AG09319 (cell line): ENCODE data around the gene BTRC.

Experiments
- DNase-seq: peaks from one replicate; pipeline ENCODE4 v3.0.0-alpha.2; 2010; ENCODE audit warnings: low read depth; ENCODE audit errors: extremely low read depth
- CTCF ChIP-seq: IDR thresholded peaks from 2 replicates; pipeline ENCODE4 v1.5.1; 2011; ENCODE audit warnings: low read depth, mild to moderate bottlenecking, inconsistent platforms, low read length, moderate library complexity

Gene BTRC

DNA sequence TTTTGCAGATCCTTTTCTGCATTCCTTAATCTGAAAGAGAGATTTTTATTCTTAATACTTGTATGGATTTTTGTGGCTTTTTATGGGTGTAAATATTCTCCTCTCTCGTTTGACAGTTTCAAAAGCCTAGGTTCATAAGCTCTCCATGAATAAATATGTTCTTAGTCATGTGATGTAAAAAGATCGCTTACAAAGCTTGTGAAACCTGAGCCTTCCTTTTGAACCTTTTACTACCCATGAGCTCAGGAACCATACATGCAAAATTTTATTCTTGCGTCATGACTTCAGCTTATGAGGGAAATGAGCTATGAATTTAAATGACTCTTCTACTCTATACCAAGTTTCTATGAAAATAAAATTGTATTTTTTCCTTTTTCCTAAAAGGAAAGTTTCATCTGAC, 135.4 kb downstream of the BTRC start:
- TF ChIP-seq CTCF: no peak
- no peak for DNase-seq

- no peak for DNase-seq
- TF ChIP-seq CTCF: no peak
Measured at GRCh38 chr10:101490026-101490425, 136.1 kb downstream of the BTRC start.

GRCh38 chr10:101492205-101492604, 138.2 kb downstream of the BTRC start:
- no peak for DNase-seq
- no peak for TF ChIP-seq CTCF

- TF ChIP-seq CTCF: no peak
- no peak for DNase-seq
Measured at GRCh38 chr10:101492814-101493213, 138.8 kb downstream of the BTRC start.

DNA sequence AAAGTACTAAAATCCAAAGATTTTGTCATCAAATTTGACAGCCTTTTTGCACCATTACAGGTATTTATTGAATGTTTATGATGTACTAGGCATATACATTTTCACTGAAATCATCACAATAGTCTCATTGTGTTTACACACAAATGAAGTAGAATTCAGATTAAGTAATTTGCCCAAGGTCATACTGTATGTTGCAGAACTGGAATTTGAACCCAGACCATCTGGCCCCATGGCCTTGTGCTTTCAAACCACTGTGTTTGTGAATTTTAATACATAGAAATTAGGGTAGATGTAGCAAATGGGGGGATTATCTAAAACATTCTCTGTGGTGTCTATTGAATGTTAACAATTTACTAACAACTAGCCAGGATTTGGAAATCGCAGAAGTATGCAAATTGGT, 139.3 kb downstream of the BTRC start:
- no peak for DNase-seq
- no peak for TF ChIP-seq CTCF

- TF ChIP-seq CTCF: no peak
- DNase-seq: no peak
Measured at GRCh38 chr10:101493782-101494281, 139.9 kb downstream of the BTRC start.

DNA sequence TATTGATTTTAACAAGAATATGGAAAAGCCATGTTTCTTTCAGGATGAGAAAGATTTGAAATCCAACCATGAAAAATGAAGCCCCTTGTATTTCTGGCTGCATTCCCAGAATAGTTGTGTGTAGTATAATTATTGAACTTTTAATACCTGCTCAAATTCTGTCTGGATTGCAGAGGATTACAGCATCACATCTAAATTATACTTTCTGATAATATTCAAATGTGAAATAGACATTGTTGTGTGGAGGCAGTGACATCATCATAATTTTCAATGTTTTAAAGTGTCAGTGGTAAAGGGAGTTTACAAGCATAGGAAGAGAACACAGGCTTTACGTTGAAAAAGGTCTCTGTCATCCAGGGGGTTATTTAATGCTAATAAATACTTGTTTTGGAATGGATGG, 140.7 kb downstream of the BTRC start:
- TF ChIP-seq CTCF: no peak
- no peak for DNase-seq
